D721Med (cell line): ENCODE data around the gene CCDC184.
"Not testable (repeated sequence)": the region's sequence is repeated elsewhere in the genome, so short reads cannot be mapped to it uniquely, and the experiment has no call there.

Experiments
- DNase-seq: peaks from one replicate; pipeline ENCODE4 v3.0.0; 2011; ENCODE audit warnings: low spot score; ENCODE audit not compliant: insufficient read length
- FAIRE-seq: peaks from 2 replicates; lab custom pipeline; 2011; peaks lifted over from hg19 to GRCh38; lab: Jason Lieb, UNC
- TF ChIP-seq, protein P1 (sequence below): IDR thresholded peaks from 2 replicates; pipeline ENCODE4 v1.5.1; 2012; ENCODE audit warnings: mild to moderate bottlenecking, control low read depth; ENCODE audit not compliant: insufficient read depth; ENCODE audit errors: missing control alignments

Gene CCDC184

DNA sequence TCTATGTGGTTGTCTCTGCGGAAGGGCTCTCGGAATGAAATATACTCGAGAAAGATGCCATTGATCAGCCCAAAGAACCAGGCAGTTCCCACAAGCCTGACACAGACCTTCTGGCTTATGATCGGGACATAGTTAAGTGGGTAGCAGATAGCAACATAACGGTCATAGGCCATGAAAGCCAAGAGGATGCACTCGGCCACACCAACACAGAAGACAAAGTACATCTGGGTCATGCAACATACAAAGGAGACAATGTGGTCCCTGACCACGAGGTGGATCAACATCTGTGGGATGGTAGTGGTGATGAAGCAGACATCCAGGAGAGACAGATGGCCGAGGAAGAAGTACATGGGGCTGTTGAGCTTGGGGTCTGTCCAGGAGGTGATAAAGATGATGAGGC is 19.3 kb downstream of the CCDC184 start:
- TF ChIP-seq, protein P1, sequence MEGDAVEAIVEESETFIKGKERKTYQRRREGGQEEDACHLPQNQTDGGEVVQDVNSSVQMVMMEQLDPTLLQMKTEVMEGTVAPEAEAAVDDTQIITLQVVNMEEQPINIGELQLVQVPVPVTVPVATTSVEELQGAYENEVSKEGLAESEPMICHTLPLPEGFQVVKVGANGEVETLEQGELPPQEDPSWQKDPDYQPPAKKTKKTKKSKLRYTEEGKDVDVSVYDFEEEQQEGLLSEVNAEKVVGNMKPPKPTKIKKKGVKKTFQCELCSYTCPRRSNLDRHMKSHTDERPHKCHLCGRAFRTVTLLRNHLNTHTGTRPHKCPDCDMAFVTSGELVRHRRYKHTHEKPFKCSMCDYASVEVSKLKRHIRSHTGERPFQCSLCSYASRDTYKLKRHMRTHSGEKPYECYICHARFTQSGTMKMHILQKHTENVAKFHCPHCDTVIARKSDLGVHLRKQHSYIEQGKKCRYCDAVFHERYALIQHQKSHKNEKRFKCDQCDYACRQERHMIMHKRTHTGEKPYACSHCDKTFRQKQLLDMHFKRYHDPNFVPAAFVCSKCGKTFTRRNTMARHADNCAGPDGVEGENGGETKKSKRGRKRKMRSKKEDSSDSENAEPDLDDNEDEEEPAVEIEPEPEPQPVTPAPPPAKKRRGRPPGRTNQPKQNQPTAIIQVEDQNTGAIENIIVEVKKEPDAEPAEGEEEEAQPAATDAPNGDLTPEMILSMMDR, result no peak
- FAIRE-seq (no peak), DNase-seq (no peak)

DNA sequence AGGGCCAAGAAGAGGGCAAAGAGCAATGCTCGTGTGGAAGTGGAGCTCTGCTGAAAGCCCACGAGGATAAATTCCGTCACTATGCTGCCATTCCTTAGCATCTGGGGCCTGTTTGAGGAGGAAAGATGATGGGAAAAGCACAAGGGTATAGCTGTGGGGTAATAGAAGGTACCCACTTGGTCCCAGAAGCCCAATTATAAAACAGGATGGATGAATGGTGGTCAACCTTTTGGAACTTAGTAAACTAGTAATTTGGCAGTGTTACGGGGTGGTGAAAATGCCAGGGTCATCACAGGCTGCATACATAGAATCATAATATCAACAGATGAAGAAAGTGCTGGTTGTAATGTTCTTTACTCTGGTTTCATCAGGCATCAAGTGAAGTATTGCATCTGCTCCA is 19.7 kb downstream of the CCDC184 start, which contains the start of gene OR10AD1:
Gene OR10AD1, minus strand, starts transcription at position 101 of the 400 bp plus-strand sequence. Its CDS starts 0 bp downstream, at position 101.
- DNase-seq, result no peak
- TF ChIP-seq, protein P1, result no peak
- FAIRE-seq, result no peak

DNA sequence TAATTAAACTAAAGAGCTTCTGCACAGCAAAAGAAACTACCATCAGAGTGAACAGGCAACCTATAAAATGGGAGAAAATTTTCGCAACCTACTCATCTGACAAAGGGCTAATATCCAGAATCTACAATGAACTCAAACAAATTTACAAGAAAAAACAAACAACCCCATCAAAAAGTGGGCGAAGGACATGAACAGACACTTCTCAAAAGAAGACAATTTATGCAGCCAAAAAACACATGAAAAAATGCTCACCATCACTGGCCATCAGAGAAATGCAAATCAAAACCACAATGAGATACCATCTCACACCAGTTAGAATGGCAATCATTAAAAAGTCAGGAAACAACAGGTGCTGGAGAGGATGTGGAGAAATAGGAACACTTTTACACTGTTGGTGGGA is 26.1 kb downstream of the CCDC184 start:
- DNase-seq, FAIRE-seq: not testable (repeated sequence)

DNA sequence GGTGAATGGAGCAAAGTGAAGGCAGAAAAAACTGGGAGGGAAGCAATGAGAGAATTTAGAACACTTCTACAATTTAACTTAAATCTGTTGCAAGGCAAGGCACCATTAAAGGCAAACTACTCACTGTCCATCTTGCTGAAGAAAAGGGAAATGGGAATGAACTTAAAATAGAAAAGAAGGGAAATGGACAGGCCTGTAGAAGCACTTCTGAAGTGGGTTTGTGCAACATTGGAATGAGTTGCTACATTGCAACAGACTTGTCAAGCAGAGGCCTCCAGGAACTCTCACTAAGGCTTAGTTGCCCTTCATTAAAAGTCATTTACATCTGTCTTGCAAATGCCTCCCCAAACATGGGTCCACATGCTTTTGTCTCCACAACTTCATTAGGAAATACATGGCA is 33.3 kb downstream of the CCDC184 start:
- TF ChIP-seq, protein P1, result no peak
- no peak for DNase-seq
- FAIRE-seq, result no peak

DNA sequence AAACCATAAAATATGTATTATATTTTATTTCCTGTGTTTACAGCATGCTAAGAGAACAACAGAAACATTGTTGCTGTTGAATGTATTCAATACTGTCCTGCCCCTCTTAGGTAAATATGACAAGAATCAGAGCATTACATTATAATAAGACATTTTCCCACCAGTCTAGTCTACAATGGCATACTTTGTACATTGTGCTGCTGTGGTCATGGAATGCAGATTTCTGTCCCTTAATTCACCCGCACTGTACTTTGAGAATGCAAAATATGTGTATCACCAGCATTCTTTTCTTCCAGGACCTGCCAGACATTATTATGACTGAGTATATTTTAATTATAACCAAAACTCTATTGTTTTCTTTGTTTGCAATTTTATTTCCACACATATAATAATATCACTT is 36.2 kb downstream of the CCDC184 start:
- FAIRE-seq, result no peak
- DNase-seq, result no peak
- TF ChIP-seq, protein P1, result no peak

DNA sequence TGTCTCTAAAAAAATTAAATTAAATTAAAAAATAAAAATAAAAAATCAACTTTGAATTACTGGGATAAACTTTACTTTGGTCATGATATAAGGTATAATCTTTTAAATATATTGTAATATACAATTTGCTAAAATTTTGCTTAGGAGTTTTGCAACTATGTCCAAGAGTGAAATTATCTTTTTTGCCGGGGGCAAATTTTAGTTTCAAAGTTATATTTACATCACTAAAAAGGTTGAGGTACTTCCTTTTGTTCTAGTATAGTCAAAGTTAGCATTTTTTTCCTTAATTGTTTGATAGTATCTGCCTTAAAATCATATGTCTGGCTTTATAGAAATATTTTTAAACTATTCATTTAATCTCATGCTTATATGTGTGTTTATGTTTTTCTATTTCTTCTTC is 37.3 kb downstream of the CCDC184 start:
- TF ChIP-seq, protein P1, result no peak
- DNase-seq (no peak), FAIRE-seq (no peak)

DNA sequence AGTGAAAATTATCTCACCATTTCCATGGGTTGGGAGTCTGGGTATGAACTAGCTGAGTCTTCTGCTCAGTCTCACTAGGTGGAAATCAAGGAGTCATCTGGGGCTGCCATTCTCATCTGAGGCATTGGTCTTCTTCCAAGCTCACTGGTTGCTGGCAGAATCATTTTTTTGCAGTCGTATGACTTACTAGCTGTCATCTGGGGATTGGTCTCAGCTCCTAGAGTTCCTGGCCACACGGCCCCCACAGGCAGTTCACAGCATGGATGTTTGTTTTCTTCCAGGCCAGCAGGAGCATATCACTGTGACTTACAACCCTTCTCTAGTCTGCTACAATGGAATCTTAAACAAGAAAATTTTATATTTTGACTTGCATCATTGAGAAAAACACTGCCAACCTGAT is 38.2 kb downstream of the CCDC184 start:
- DNase-seq (no peak), FAIRE-seq (no peak)
- TF ChIP-seq, protein P1, result no peak

DNA sequence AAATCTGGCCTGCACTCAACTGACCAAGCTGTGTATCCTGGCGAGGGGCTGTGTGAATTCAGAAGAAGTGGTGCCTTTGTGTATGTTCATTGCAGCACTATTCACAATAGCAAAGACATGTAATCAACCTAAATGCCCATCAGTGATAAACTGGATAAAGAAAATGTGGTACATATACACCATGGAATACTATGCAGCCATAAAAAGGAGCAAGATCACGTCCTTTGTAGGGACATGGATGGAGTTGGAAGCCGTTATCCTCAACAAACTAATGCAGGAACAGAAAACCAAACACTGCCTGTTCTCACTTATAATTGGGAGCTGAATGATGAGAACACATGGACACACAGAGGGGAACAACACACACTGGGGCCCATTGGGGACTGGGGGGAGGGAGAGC is 41.1 kb downstream of the CCDC184 start:
- FAIRE-seq, result not testable (repeated sequence)

DNA sequence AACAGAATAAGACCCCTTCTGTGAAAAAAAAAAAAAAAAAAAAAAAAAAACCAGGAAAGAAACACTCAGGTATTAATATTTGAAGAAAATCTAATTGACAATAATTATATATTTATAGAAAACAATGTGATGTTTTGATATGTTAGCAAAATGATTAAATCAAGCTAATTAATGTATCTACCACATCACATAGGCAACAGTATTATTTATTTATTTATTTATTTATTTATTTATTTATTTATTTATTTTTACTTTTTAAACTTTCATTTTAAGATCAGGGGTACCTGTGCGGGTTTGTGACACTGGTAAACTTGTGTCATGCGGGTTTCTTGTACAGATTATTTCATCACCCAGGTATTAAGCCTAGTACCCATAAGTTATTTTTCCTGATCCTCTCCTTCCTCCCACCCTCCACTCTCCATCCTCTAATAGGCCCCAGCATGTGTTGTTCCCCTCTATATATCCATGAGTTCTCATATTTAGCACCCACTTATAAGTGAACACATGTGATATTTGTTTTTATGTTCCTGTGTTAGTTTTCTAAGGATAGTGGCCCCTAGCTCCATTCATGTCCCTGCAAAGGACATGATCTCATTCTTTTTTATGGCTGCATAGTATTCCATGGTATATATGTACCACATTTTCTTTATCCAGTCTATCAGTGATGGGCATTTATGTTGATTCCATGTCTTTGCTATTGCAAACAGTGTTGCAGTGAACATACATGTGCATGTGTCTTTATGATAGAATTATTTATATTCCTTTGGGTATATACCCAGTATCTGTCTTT is 47.9 kb downstream of the CCDC184 start:
- not testable (repeated sequence) for DNase-seq, FAIRE-seq

More for the DNA sequence above, 41.1 kb downstream of the CCDC184 start:
- not testable (repeated sequence) for DNase-seq
